T-helper 2 cell treated with Interferon-gamma antibody and Interleukin-4, amounts not matched to agents 5 μg/mL and 100 μg/mL, for 36 hours (primary cell): ENCODE measurements around the gene OGFOD3.

Experiments used
- DNase-seq: peaks from one replicate; pipeline ENCODE4 v3.0.0; 2021; ENCODE audit warnings: low spot score
- H3K27ac Mint-ChIP-seq: one replicate; pipeline ENCODE4 v1.8.0; 2021; ENCODE audit warnings: mild to moderate bottlenecking, mixed read lengths
- H3K27me3 Mint-ChIP-seq: one replicate; pipeline ENCODE4 v1.8.0; 2021; ENCODE audit warnings: low read depth, mixed read lengths
- H3K36me3 Mint-ChIP-seq: one replicate; pipeline ENCODE4 v1.8.0; 2021; ENCODE audit warnings: low read depth, mixed read lengths
- H3K4me1 Mint-ChIP-seq: one replicate; pipeline ENCODE4 v1.8.0; 2021; ENCODE audit warnings: low read depth, mixed read lengths
- H3K4me3 Mint-ChIP-seq: one replicate; pipeline ENCODE4 v1.8.0; 2022; ENCODE audit warnings: mild to moderate bottlenecking, moderate library complexity, mixed read lengths
- H3K9me3 Mint-ChIP-seq: one replicate; pipeline ENCODE4 v1.8.0; 2021; ENCODE audit warnings: mixed read lengths

OGFOD3 gene

GRCh38 chr17:82433560-82434215 is 15.3 kb upstream of the OGFOD3 start:
- no peaks in the 10 kb centered on the region for H3K27me3 Mint-ChIP-seq
- H3K9me3 Mint-ChIP-seq, result no peaks in the 10 kb centered on the region
- H3K4me1 Mint-ChIP-seq, result peaks cover 16% of the 10 kb centered on the region
- no peak for DNase-seq
- H3K27ac Mint-ChIP-seq, result peak overlapping the region; percentile 41
- H3K36me3 Mint-ChIP-seq, result peaks cover 9% of the 10 kb centered on the region
- H3K4me3 Mint-ChIP-seq, result no peak overlapping the region

DNA sequence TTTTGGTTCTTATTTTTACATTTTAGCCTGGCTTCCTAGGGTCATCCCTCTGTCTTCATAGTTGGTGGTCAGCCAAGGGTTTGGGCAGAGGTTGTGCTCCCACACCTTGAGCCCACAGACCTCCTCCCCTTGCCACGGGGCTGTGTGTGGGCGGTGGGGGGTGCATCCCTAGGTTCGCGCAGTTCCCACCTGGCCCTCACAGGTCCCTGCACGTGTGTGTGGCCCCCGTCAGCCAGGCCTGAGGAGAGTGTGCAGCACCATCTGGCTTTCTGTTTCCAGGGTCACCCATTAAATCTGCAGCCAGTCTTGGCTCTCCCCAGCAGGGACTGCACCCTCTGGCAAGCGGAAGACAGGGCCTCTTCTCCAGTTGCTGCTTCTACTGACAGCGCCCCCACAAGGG is 13.6 kb upstream of the OGFOD3 start:
- Mint-ChIP-seq H3K27me3 (no peaks in the 10 kb centered on the region), H3K4me1 (peaks cover 17% of the 10 kb centered on the region), H3K4me3 (no peak overlapping the region), H3K9me3 (no peaks in the 10 kb centered on the region), H3K27ac (no peak overlapping the region), H3K36me3 (peaks cover 16% of the 10 kb centered on the region)
- DNase-seq, result no peak

- no peaks in the 10 kb centered on the region for H3K27me3 Mint-ChIP-seq
- H3K4me3 Mint-ChIP-seq, result peak overlapping the region; percentile 13
- peaks cover 18% of the 10 kb centered on the region for H3K36me3 Mint-ChIP-seq
- H3K4me1 Mint-ChIP-seq, result peaks cover 17% of the 10 kb centered on the region
- H3K9me3 Mint-ChIP-seq, result no peaks in the 10 kb centered on the region
- no peak for DNase-seq
- peak overlapping the region; percentile 55 for H3K27ac Mint-ChIP-seq
Measured at GRCh38 chr17:82429824-82430223, 11.4 kb upstream of the OGFOD3 start.

- Mint-ChIP-seq H3K27ac (no peak overlapping the region), H3K4me1 (peaks cover 13% of the 10 kb centered on the region), H3K27me3 (no peaks in the 10 kb centered on the region), H3K9me3 (no peaks in the 10 kb centered on the region), H3K36me3 (peaks cover 20% of the 10 kb centered on the region), H3K4me3 (no peak overlapping the region)
- no peak for DNase-seq
Measured at GRCh38 chr17:82428546-82428945, 10.2 kb upstream of the OGFOD3 start.

DNA sequence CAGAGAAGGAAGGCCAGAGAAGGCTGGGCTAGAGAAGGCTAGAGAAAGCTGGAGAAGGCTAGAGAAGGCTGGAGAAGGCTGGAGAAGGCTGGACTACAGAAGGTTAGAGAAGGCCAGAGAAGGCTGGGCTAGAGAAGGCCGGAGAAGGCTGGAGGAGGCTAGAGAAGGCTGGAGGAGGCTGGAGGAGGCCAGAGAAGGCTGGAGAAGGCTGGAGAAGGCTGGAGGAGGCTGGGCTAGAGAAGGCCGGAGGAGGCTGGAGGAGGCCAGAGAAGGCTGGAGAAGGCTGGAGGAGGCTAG is 6.4 kb upstream of the OGFOD3 start:
- H3K4me1 Mint-ChIP-seq, result peaks cover 19% of the 10 kb centered on the region
- no peaks in the 10 kb centered on the region for H3K27me3 Mint-ChIP-seq
- no peak overlapping the region for H3K4me3 Mint-ChIP-seq
- H3K9me3 Mint-ChIP-seq, result no peaks in the 10 kb centered on the region
- DNase-seq, result no peak
- H3K36me3 Mint-ChIP-seq, result peaks cover 39% of the 10 kb centered on the region
- peak overlapping the region; percentile 34 for H3K27ac Mint-ChIP-seq

- Mint-ChIP-seq H3K36me3 (peaks cover 43% of the 10 kb centered on the region), H3K27ac (peak overlapping the region; percentile 34), H3K9me3 (no peaks in the 10 kb centered on the region), H3K4me1 (peaks cover 16% of the 10 kb centered on the region), H3K4me3 (no peak overlapping the region), H3K27me3 (no peaks in the 10 kb centered on the region)
- DNase-seq, result peak; percentile 40
Measured at GRCh38 chr17:82424001-82424862, 5.8 kb upstream of the OGFOD3 start.

DNA sequence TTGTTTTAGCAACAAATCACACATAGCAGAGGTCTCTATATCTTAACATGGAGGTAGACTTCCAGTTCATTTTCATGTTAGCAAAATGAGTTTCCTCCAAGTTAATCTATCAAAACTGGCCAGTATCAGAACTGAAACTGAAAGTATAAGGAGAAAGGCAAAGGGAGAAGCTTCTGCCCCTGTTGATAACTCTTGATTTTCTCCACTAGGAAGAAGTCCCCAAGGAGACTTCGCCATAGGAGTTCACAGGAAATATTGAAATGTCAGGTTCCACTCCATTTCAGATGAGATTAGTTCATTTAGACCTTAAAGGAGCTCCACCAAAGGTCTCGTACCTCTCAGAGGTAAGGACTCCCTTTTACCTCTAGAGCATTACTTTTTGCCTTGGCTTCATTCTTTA is 1.2 kb upstream of the OGFOD3 start:
- no peak for DNase-seq
- Mint-ChIP-seq H3K36me3 (peaks cover 32% of the 10 kb centered on the region), H3K4me1 (peaks cover 20% of the 10 kb centered on the region), H3K9me3 (no peaks in the 10 kb centered on the region), H3K27me3 (no peaks in the 10 kb centered on the region), H3K4me3 (peak overlapping the region; percentile 80), H3K27ac (peak overlapping the region; percentile 87)

DNA sequence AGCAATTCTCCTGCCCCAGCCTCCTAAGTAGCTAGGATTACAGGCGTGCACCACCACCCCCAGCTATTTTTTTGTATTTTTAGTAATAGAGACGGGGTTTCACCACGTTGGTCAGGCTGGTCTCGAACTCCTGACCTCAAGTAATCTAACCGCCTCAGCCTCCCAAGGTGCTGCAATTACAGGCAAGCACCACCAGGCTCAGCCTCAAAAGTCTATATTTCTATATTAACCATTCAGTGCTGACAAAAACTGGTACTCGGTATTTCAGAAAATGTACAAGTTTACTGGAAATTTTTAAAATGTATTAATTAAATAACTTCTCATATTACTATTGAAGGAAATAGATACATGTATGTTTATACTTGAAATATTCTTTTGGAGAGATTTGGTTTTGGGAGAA is 1.6 kb downstream of the OGFOD3 start:
- DNase-seq, result no peak
- H3K4me3 Mint-ChIP-seq, result no peak overlapping the region

DNA sequence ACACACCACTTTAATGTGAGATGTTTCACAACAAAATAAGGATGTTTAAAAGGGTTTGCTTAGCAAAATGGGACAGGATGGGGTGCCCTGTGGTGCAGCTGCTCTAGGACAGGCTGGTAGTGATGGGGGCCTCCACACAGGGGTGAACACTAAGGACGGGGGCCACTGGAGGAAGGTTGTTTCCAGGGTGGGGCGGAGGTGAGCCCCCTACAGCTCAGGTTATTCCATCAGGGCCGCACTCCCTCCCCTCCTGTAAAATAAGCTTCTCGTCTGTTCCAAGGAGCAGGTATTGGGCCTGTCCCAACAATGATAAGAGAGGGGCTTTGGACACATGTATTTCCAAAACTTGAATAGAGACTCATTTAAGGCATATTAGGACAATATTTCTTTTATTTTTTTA is 2.1 kb downstream of the OGFOD3 start:
- no peak for DNase-seq
- Mint-ChIP-seq H3K4me1 (peaks cover 24% of the 10 kb centered on the region), H3K27me3 (no peaks in the 10 kb centered on the region), H3K27ac (no peak overlapping the region), H3K9me3 (no peaks in the 10 kb centered on the region), H3K4me3 (no peak overlapping the region), H3K36me3 (peaks cover 17% of the 10 kb centered on the region)

More for the DNA sequence above, 1.6 kb downstream of the OGFOD3 start:
- H3K27ac Mint-ChIP-seq, result no peak overlapping the region
- peaks cover 22% of the 10 kb centered on the region for H3K36me3 Mint-ChIP-seq
- H3K27me3 Mint-ChIP-seq, result no peaks in the 10 kb centered on the region
- no peaks in the 10 kb centered on the region for H3K9me3 Mint-ChIP-seq
- peaks cover 24% of the 10 kb centered on the region for H3K4me1 Mint-ChIP-seq

DNA sequence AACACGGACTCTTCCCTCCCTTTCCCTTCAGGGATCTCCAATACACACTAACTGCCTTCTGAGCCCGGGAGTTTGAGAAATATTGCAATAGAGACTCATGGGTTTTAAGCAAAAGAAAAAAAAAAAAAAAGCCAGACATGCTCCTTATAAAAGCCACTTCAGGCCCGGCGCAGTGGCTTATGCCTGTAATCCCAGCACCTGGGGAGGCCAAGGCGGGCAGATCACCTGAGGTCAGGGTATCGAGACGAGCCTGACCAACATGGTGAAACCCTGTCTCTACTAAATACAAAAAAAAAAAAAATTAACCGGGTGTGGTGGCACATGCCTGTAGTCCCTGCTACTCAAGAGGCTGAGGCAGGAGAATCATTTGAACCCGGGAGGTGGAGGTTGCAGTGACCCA is 2.6 kb downstream of the OGFOD3 start:
- Mint-ChIP-seq H3K36me3 (peaks cover 13% of the 10 kb centered on the region), H3K4me1 (peaks cover 21% of the 10 kb centered on the region), H3K4me3 (no peak overlapping the region), H3K27me3 (no peaks in the 10 kb centered on the region), H3K9me3 (no peaks in the 10 kb centered on the region), H3K27ac (no peak overlapping the region)
- DNase-seq, result no peak

DNA sequence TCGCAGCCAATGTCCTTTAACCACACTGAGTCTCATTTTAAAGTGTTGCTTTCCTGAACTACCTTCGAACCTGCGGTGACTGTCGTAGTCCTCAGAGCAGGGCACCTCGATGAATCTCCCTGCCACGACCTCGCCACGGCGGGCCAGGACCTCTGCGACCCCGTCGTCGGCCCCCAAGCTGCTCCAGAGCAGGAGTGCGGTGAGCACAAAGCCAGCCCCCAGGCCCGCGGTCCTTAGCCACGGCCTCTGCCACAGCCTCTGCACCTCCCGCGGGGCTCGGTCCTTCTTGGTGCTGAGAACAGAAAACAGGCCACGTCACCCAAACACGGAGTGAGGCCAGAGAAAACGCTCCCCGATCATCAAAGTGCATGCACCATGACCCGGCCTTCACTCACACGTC is 3.0 kb downstream of the OGFOD3 start:
- Mint-ChIP-seq H3K27me3 (no peaks in the 10 kb centered on the region), H3K27ac (no peak overlapping the region), H3K36me3 (peaks cover 11% of the 10 kb centered on the region), H3K4me3 (no peak overlapping the region), H3K9me3 (no peaks in the 10 kb centered on the region), H3K4me1 (peaks cover 20% of the 10 kb centered on the region)
- DNase-seq, result no peak

DNA sequence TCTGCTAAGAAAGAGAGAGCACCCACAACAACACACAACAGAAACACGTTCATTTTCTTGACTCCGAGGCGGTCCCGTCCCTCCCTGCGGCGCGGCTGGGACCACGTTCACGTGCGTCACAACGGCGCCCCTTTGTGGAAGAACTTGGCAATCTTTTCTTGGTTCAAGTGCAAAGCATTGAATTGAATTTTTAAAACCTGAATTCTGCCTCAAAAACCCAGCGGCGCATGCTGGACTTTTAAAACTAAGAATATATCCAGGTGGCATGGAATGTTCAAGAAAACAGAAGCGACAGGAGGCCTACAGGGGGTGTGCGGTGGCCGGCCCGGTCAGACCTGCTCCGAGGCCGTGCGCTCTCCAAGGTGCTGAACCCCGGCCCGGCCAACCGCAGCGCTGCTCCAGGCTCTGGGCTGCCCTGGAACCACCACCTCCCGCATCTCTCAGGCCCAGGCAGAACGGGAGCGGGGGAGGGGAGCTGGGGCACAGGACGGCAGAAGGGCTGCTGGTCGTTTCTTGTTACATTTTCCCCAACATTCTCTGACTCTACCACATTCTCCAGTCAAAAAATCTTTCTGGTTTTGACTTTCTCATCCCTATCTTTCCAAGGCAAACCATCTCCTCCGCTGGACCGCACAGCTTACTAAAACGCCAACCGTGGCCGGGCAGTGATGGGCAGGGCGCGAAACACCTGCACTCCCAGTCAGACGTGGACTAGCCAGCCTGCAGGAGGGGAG is 3.7 kb downstream of the OGFOD3 start:
- H3K4me3 Mint-ChIP-seq, result peak overlapping the region; percentile 15
- no peaks in the 10 kb centered on the region for H3K27me3 Mint-ChIP-seq
- H3K36me3 Mint-ChIP-seq, result peaks cover 5% of the 10 kb centered on the region
- DNase-seq, result peak; percentile 62
- H3K4me1 Mint-ChIP-seq, result peaks cover 14% of the 10 kb centered on the region
- no peak overlapping the region for H3K27ac Mint-ChIP-seq
- no peaks in the 10 kb centered on the region for H3K9me3 Mint-ChIP-seq

DNA sequence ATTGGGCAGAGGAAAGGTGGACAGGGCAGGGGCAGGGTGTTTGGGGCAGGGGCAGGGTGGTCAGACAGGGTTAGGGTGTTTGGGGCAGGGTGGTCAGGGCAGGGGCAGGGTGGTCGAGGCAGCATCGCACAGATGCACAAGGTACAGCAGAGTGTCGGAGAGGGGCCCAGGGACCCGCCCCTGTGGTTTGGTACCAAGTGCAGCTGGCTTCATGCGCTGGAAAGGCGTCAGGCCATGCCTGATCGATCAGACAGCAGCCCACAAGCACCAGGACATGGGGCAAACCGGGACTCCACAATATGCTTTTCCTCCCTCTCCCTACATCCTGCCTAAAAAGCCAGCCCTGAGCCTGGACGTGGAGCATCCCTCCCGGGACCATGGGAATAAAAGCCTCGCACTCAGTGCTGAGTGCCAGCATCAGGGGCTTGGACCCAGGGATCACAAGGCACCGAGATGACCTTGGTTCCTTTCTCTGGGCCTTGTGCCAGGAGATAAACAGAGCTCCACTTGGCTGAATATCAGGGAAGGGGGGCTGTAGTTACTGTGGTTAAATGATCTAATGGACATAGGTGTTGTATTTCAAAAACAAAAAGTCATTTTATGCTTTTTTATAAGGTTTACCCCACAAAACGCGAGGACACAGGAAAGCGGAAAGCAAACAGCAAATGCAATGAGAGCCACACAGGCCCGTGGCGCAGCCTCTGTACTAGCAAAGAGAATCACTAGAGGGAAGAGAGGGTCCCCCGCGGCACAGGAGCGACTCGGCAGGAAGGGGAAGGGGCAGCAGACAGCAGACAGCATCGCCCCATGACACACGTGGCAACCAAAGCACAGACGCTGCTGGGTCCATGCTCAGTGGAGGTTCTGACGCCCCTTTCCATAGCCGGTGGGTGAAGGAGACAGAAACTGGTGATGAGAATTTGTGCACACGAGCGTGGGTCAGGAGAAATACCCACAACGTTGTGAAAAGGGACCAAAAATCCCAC is 5.6 kb downstream of the OGFOD3 start:
- H3K4me3 Mint-ChIP-seq, result no peak overlapping the region
- H3K27me3 Mint-ChIP-seq, result no peaks in the 10 kb centered on the region
- no peak overlapping the region for H3K27ac Mint-ChIP-seq
- no peaks in the 10 kb centered on the region for H3K9me3 Mint-ChIP-seq
- peaks cover 12% of the 10 kb centered on the region for H3K4me1 Mint-ChIP-seq
- DNase-seq, result no peak
- peaks cover 4% of the 10 kb centered on the region for H3K36me3 Mint-ChIP-seq
